ENCODE data around the gene MRPL44.

The MRPL44 gene

DNA sequence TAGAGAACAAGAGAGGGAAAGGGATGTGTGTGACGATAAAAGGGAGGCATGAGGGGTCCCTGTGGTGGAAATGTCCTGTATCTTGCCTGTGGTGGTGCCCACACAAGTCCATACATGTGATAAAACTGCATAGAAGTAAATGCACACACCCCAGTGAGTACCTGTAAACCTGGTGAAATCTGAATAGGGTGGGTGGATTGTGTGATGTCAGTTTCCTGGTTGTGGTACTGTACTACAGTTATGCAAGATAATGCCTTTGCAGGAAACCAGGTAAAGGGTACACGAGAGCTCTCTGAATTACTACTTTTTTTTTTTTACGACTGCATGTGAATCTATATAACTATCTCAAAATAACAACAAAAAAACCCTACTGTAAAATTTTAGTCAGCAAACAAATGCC lies 59.7 kb downstream of the MRPL44 start:
- Mint-ChIP-seq H3K27ac (no peak overlapping the region), H3K4me3 (no peak overlapping the region), H3K9me3 (no peaks in the 10 kb centered on the region), H3K36me3 (ENCODE audit: low read depth) (no peaks in the 10 kb centered on the region), H3K4me1 (ENCODE audit: low read depth) (peaks cover 6% of the 10 kb centered on the region), H3K27me3 (no peaks in the 10 kb centered on the region)
- intact Hi-C loops (cut with micrococcal nuclease) = no loop called here

Measured in dendritic cell treated with granulocyte-macrophage colony-stimulating factor and Interleukin-4, amounts not matched to agents 40 ng/mL and 50 ng/mL, for 4 days (primary cell).